Lower leg skin (tissue), 4 donors: ENCODE measurements around the gene SLC7A6OS. TPM values are rescaled to one million over a fixed set of nuclear protein-coding genes. Genes with fewer than 3 reads are reported as not detected.
"Not testable (repeated sequence)": the region's sequence is repeated elsewhere in the genome, so short reads cannot be mapped to it uniquely, and the experiment has no call there.

Source experiments
- DNase-seq, 2 donors: peaks; one replicate each; pipeline ENCODE4 v3.0.0-alpha.2; 2019; ENCODE audit warnings: low spot score in 2 of 2
- H3K4me3 ChIP-seq: fragments of 200-600 bp; sonication (generic); 2 replicates; pipeline ENCODE4 v1.5.1; 2017; ENCODE audit warnings: mild to moderate bottlenecking, low read depth; ENCODE audit not compliant: poor library complexity, severe bottlenecking
- POLR2A ChIP-seq, 2 donors: fragments of 450-650 bp; IDR thresholded peaks; one replicate each; pipeline ENCODE4 v1.6.1; 2016 to 2017; ENCODE audit warnings: antibody characterized with exemption in 2 of 2, mild to moderate bottlenecking in 1 of 2, moderate library complexity in 1 of 2
- WGBS, 2 donors: methylation state at CpG; one replicate each; pipeline ENCODE4 v1.1.5; 2018; 5-methylcytosine and 5-hydroxymethylcytosine counted together
- intact Hi-C: fragments of 100-400 bp; cut with DNase I; formaldehyde crosslinking; loops from one replicate; pipeline ENCODE4 v1.15.0; 2023; ENCODE audit warnings: low total_unique reads
- total RNA-seq, 4 donors: library from RNA; depleted of rRNA; stranded (reverse); fragments of >200 nt; gene quantifications; one replicate each; pipeline ENCODE4 v1.1.0, GENCODE V29; 2016
- TF ChIP-seq, protein P1 (sequence below), 3 donors: fragments of 450-650 bp; IDR thresholded peaks; one replicate each; pipeline ENCODE4 v1.5.1; 2016; ENCODE audit warnings: antibody characterized with exemption in 3 of 3, mild to moderate bottlenecking in 3 of 3, moderate library complexity in 2 of 3

SLC7A6OS gene
- total RNA-seq, 4 donors from 2014 or later: 10.1 to 14.9 (median 11.0) TPM

DNA sequence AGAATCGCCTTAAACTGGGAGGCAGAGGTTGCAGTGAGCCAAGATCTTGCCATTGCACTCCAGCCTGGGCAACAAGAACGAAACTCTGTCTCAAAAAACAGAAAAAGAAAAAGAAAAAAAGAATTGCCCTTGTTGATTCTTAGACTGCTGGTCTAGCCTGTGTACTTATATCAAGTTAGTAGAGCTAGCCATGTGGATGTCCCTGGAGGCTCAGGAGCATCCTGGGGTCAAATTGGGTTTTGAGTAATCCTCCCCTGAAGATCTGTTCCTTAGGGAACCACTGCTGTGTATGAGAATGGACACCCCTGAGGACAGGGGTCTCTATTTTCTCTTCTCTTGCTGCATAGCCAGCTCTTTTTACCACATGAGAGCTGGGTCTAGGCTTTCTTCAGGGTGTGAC, 21.5 kb downstream of the SLC7A6OS start:
- no peak for DNase-seq
- no peak overlapping the region for H3K4me3 ChIP-seq
- TF ChIP-seq, protein P1, sequence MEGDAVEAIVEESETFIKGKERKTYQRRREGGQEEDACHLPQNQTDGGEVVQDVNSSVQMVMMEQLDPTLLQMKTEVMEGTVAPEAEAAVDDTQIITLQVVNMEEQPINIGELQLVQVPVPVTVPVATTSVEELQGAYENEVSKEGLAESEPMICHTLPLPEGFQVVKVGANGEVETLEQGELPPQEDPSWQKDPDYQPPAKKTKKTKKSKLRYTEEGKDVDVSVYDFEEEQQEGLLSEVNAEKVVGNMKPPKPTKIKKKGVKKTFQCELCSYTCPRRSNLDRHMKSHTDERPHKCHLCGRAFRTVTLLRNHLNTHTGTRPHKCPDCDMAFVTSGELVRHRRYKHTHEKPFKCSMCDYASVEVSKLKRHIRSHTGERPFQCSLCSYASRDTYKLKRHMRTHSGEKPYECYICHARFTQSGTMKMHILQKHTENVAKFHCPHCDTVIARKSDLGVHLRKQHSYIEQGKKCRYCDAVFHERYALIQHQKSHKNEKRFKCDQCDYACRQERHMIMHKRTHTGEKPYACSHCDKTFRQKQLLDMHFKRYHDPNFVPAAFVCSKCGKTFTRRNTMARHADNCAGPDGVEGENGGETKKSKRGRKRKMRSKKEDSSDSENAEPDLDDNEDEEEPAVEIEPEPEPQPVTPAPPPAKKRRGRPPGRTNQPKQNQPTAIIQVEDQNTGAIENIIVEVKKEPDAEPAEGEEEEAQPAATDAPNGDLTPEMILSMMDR (IDR thresholded peaks at IDR 0.05): no peak
- TF ChIP-seq POLR2A (IDR thresholded peaks at IDR 0.05): no peak
- intact Hi-C loops: no loop called here
- 95 to 98% methylated on average over 2 of the region's 2 CpGs for WGBS, 2 donors

DNA sequence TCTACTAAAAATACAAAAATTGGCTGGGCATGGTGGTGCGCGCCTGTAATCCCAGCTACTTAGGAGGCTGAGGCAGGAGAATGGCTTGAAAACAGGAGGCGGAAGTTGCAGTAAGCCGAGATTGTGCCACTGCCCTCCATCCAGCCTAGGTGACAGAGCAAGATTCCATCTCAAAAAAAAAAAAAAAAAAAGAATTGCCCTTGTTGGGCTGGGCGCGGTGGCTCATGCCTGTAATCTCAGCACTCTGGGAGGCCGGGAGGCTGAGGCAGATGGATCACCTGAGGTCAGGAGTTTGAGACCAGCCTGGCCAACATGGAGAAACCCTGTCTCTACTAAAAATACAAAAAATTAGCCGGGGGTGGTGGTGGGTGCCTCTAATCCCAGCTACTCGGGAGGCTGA, 21.9 kb downstream of the SLC7A6OS start:
- intact Hi-C loops, H3K4me3 ChIP-seq, DNase-seq: not testable (repeated sequence)
- 84 to 85% methylated on average over 9 of the region's 9 CpGs for WGBS, 2 donors

DNA sequence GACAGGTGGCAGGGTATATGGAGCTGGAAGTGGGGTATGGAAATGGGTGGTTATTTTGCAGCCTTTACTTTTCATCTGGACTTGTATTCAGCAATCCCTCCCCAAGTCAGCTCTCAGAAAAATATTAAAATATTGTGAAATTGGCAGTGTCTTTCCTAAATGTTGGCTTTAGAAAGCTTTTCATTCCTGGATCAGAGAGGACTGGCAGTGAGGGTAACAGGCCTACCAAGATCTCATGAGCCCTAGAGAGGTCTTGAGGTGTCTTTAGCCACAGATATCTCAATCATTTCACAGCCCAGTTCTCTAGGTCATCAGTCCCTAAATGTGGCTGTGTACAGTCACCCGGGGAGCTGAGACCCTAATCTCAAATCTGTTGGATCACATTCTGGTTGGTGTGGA, 22.5 kb downstream of the SLC7A6OS start:
- no peak for DNase-seq
- 71 to 94% methylated on average over 1 of the region's 1 CpG for WGBS, 2 donors
- intact Hi-C loops: no loop called here
- no peak overlapping the region for H3K4me3 ChIP-seq
- TF ChIP-seq POLR2A (IDR thresholded peaks at IDR 0.05): no peak
- TF ChIP-seq, protein P1 (IDR thresholded peaks at IDR 0.05): no peak

DNA sequence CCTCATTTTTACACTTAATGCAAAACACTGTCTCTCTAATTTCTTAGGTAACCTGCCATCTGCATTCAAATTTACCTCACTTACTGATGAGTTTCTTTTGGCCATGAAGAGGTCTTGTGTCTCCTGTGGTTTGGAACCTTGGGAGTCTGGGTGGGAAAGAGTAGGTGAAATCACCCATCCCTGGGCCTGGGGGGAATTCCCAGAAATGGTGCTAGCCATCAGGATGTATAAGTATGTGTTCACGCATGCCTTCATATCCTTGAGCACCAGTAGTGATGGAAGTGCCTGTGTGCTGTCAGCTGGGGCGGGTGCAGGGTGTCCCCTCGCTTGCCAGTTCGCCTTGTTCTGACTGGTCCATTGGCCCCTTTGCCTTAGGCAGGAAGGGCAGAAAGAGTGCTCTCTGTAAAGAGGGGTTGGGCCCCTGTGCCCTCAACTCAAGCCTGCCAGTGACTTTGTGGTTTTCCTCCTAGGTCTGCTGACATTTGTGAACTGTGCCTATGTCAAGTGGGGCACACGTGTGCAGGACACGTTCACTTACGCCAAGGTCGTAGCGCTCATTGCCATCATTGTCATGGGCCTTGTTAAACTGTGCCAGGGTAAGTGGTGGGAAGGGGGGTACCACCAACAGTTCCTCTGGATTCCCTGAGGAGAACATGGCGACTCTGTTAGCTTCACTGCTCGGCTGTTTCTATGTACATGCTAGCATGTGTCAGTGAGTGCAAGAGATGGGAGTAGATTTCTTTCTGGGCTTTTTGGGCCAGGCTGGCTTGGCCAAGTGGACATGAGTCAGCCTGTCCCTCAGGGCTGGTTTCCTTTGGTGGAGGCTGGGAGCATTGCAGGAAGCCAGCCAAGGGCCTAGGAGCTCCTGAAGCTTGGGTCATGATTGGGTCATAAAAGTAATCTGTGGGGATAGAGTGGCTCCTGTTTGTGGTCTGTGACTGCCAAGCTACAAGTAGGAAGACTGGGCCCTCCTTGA, 23.2 kb downstream of the SLC7A6OS start:
- intact Hi-C loops: no loop called here
- 70 to 83% methylated on average over 11 of the region's 11 CpGs for WGBS, 2 donors
- TF ChIP-seq, protein P1 (IDR thresholded peaks at IDR 0.05): no peak
- TF ChIP-seq POLR2A (IDR thresholded peaks at IDR 0.05): no peak
- peak; percentile 76 to 95 for DNase-seq
- no peak overlapping the region for H3K4me3 ChIP-seq

DNA sequence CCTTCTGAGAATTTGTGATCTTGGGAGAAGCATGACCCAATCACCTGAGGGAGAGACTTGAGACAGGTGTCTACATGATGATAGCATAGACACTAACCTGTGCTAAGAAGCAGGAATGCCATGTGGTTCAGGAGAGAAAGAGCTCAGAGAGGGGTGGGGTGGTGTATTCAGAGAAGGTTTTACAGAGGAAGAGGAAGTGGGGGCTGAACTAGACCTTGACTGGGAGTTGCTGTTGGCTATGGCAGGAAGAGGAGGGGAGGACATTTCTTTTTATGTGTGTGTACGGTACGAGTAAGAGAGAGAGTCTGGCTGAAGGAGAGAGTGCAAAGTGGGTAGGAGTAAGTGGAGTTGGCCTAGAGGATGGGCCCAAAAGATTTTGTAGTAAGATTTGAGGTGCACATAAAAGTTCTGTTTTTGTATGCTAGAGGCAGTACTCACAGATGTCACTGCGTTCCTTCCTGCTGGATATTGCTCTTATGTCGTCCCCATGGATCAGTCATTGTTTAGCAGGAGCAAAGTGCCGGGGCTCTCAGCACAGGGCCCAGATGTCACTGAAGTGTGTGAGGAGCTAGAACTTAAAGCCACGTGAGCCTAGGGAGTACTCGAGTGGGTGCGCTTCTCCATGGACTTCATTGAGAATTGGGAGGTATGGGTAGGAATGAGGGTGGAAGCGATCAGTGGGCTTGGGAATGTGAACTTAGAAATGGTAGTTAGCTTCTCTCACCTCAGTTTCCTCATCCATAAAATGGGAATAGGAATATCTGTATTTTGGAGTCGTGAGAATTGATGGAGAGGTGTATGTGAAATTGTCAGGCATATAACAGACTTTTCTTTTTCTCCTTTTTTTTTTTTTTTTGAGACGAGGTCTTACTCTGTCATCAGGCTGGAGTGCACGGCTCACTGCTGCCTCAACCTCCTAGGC, 24.3 kb downstream of the SLC7A6OS start:
- intact Hi-C loops: no loop called here
- DNase-seq: no peak
- TF ChIP-seq POLR2A (IDR thresholded peaks at IDR 0.05): no peak
- TF ChIP-seq, protein P1 (IDR thresholded peaks at IDR 0.05): no peak
- H3K4me3 ChIP-seq: no peak overlapping the region
- 81 to 84% methylated on average over 12 of the region's 12 CpGs for WGBS, 2 donors

DNA sequence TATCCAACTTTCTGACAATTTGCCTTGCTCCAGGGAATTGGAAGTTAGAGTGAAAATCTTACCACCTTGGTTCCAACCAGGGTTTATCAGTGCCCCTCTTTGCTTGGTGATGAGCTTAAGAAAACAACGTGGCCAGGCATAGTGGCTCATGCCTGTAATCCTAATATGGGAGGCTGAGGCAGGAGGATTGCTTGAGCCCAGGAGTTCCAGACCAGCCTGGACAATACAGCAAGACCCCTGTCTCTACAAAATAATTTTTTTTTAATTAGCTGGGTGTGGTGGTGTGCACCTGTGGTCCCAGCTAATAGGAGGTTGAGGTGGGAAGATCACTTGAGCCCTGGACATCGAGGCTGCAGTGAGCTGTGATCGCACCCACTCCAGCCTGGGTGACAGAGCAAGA, 25.1 kb downstream of the SLC7A6OS start:
- intact Hi-C loops: no loop called here
- no peak overlapping the region for H3K4me3 ChIP-seq
- WGBS, 2 donors: 94 to 98% methylated on average over 3 of the region's 3 CpGs
- TF ChIP-seq POLR2A (IDR thresholded peaks at IDR 0.05): no peak
- TF ChIP-seq, protein P1 (IDR thresholded peaks at IDR 0.05): no peak
- no peak for DNase-seq
